H1 (cell line): Measurements from ENCODE around the gene ENAH. TPM values are rescaled to one million over a fixed set of nuclear protein-coding genes. Genes with fewer than 3 reads are reported as not detected.

Experiments used
- CTCF ChIA-PET: fragments of 300-600 bp; sonication (Branson Sonifier 250); formaldehyde crosslinking; loops from one replicate; lab custom pipeline; 2021; ENCODE audit not compliant: partially characterized antibody; lab: Charles Lee
- POLR2A ChIA-PET: fragments of 300-600 bp; sonication (Branson Sonifier 250); formaldehyde crosslinking; loops from one replicate; lab custom pipeline; 2021; ENCODE audit warnings: inconsistent platforms; ENCODE audit not compliant: partially characterized antibody; lab: Charles Lee
- DNase-seq, 2 experiments: peaks; one replicate each; pipeline versions ENCODE4 v3.0.0 to v3.0.0-alpha.2; 2010 to 2022; ENCODE audit warnings: low spot score in 2 of 2, low read depth in 1 of 2, mixed read lengths in 1 of 2
- FAIRE-seq: peaks from 2 replicates; lab custom pipeline; 2011; peaks lifted over from hg19 to GRCh38; lab: Jason Lieb, UNC
- H2AFZ ChIP-seq: 2 replicates; pipeline ENCODE4 v1.8.1; 2012; ENCODE audit warnings: low read length, inconsistent platforms
- H2AK5ac ChIP-seq: 2 replicates; pipeline ENCODE4 v1.6.1; 2013; ENCODE audit warnings: low read depth, low read length
- H2BK120ac ChIP-seq: replicated peaks from 2 replicates; pipeline ENCODE3; 2013; ENCODE audit warnings: low read depth, low read length, inconsistent platforms
- H2BK12ac ChIP-seq: 2 replicates; pipeline ENCODE4 v1.6.1; 2013; ENCODE audit warnings: low read depth, low read length
- H2BK15ac ChIP-seq: 2 replicates; pipeline ENCODE4 v1.6.1; 2013; ENCODE audit warnings: low read length
- H2BK20ac ChIP-seq: 2 replicates; pipeline ENCODE4 v1.6.1; 2013; ENCODE audit warnings: low read length
- H2BK5ac ChIP-seq: 2 replicates; pipeline ENCODE4 v1.6.1; 2013; ENCODE audit warnings: low read depth, low read length
- H3K14ac ChIP-seq: 2 replicates; pipeline ENCODE4 v1.6.1; 2013; ENCODE audit warnings: inconsistent platforms; ENCODE audit not compliant: insufficient read length
- H3K18ac ChIP-seq: 2 replicates; pipeline ENCODE4 v1.6.1; 2013; ENCODE audit warnings: low read length; ENCODE audit errors: extremely low read depth
- H3K23ac ChIP-seq: 2 replicates; pipeline ENCODE4 v1.6.1; 2013; ENCODE audit warnings: inconsistent platforms; ENCODE audit not compliant: insufficient read length
- H3K23me2 ChIP-seq: 2 replicates; pipeline ENCODE4 v1.6.1; 2013; ENCODE audit warnings: low read depth, low read length
- H3K27ac ChIP-seq: 2 replicates; pipeline ENCODE4 v1.6.1; 2011; ENCODE audit warnings: low read depth, low read length, inconsistent platforms
- H3K27me3 ChIP-seq, 4 experiments: replicated peaks in 1 of 4; 1 replicate in 1 of 4; 2 replicates in 3 of 4; pipeline versions ENCODE4 v1.6.1 to v1.8.1; 2011 to 2013; ENCODE audit warnings: low read length in 3 of 4, mild to moderate bottlenecking in 3 of 4, inconsistent platforms in 2 of 4, mixed read lengths in 2 of 4, moderate library complexity in 1 of 4; ENCODE audit not compliant: control insufficient read depth in 3 of 4, insufficient read depth in 3 of 4; ENCODE audit errors: extremely low read depth in 1 of 4
- H3K36me3 ChIP-seq, 4 experiments: 2 replicates each; pipeline versions ENCODE4 v1.6.1 to v1.8.1; 2011 to 2013; ENCODE audit warnings: mild to moderate bottlenecking in 4 of 4, low read length in 3 of 4, moderate library complexity in 2 of 4, control low read depth in 1 of 4, inconsistent platforms in 1 of 4; ENCODE audit not compliant: insufficient read depth in 4 of 4, control insufficient read depth in 2 of 4
- H3K4ac ChIP-seq: replicated peaks from 2 replicates; pipeline ENCODE3; 2013; ENCODE audit warnings: low read length, low read depth, mixed read lengths, inconsistent platforms; ENCODE audit not compliant: insufficient read length
- H3K4me1 ChIP-seq, 4 experiments: replicated peaks in 1 of 4; 1 replicate in 1 of 4; 2 replicates in 3 of 4; pipeline versions ENCODE4 v1.6.1 to v1.8.1; 2011 to 2013; ENCODE audit warnings: low read length in 3 of 4, inconsistent platforms in 2 of 4, mixed read lengths in 1 of 4; ENCODE audit not compliant: insufficient read depth in 4 of 4, control insufficient read depth in 3 of 4
- H3K4me2 ChIP-seq, 2 experiments: 2 replicates each; pipeline versions ENCODE4 v1.6.1 to v1.8.1; 2011 to 2013; ENCODE audit warnings: low read depth in 2 of 2, low read length in 2 of 2, control low read depth in 1 of 2, inconsistent platforms in 1 of 2, mild to moderate bottlenecking in 1 of 2; ENCODE audit not compliant: insufficient read depth in 1 of 2
- H3K4me3 ChIP-seq, 4 experiments: fragments of 200-600, 300-600 bp in 1 of 4; sonication (generic), shearing (Covaris generic), sonication (Bioruptor Twin) in 1 of 4; 2 replicates each; pipeline versions ENCODE4 v1.5.1 to v1.8.1; 2011 to 2016; ENCODE audit warnings: low read length in 4 of 4, low read depth in 3 of 4, control low read depth in 2 of 4, inconsistent platforms in 2 of 4, mild to moderate bottlenecking in 2 of 4, mixed read lengths in 1 of 4, moderate library complexity in 1 of 4; ENCODE audit not compliant: insufficient read depth in 2 of 4; ENCODE audit errors: extremely low read depth in 1 of 4
- H3K56ac ChIP-seq: replicated peaks from 2 replicates; pipeline ENCODE3; 2013; ENCODE audit warnings: low read depth, mild to moderate bottlenecking, mixed read lengths, low read length, inconsistent platforms; ENCODE audit not compliant: insufficient read length
- H3K79me1 ChIP-seq: 2 replicates; pipeline ENCODE4 v1.6.1; 2013; ENCODE audit warnings: low read depth, low read length, control low read depth
- H3K79me2 ChIP-seq, 2 experiments: 2 replicates each; pipeline versions ENCODE4 v1.6.1 to v1.8.1; 2012 to 2013; ENCODE audit warnings: low read length in 2 of 2, mild to moderate bottlenecking in 2 of 2, inconsistent platforms in 1 of 2; ENCODE audit not compliant: insufficient read depth in 2 of 2, control insufficient read depth in 1 of 2
- H3K9ac ChIP-seq, 4 experiments: replicated peaks in 1 of 4; 1 replicate in 1 of 4; 2 replicates in 3 of 4; pipeline versions ENCODE4 v1.6.1 to v1.8.1; 2011 to 2013; ENCODE audit warnings: low read depth in 3 of 4, low read length in 3 of 4, control low read depth in 2 of 4, mild to moderate bottlenecking in 2 of 4, moderate library complexity in 2 of 4, inconsistent platforms in 1 of 4; ENCODE audit errors: extremely low read depth in 1 of 4
- H3K9me3 ChIP-seq, 2 experiments: 2 replicates each; pipeline versions ENCODE4 v1.6.1 to v1.8.1; 2012 to 2013; ENCODE audit warnings: mild to moderate bottlenecking in 2 of 2, moderate library complexity in 2 of 2, control low read depth in 1 of 2, inconsistent platforms in 1 of 2, low read depth in 1 of 2, low read length in 1 of 2, mixed read lengths in 1 of 2; ENCODE audit not compliant: insufficient read depth in 2 of 2
- H4K20me1 ChIP-seq, 2 experiments: replicated peaks in 1 of 2; 2 replicates each; pipeline versions ENCODE3 to v1.8.1; 2011 to 2013; ENCODE audit warnings: inconsistent platforms in 2 of 2, low read length in 2 of 2, mild to moderate bottlenecking in 1 of 2; ENCODE audit not compliant: insufficient read depth in 2 of 2, control insufficient read depth in 1 of 2
- H4K5ac ChIP-seq: 2 replicates; pipeline ENCODE4 v1.6.1; 2013; ENCODE audit warnings: low read length, low read depth, mixed read lengths, inconsistent platforms; ENCODE audit not compliant: insufficient read length
- H4K8ac ChIP-seq: 2 replicates; pipeline ENCODE4 v1.8.0; 2013; ENCODE audit warnings: mild to moderate bottlenecking, moderate library complexity, low read length, inconsistent platforms; ENCODE audit not compliant: insufficient read depth; ENCODE audit errors: extremely low read depth
- H4K91ac ChIP-seq: replicated peaks from 2 replicates; pipeline ENCODE3; 2013; ENCODE audit warnings: low read length, mixed read lengths, inconsistent platforms; ENCODE audit not compliant: insufficient read length
- CBX8 ChIP-seq: fragments of 300-800, 300-1000 bp; sonication (generic); IDR thresholded peaks from 2 replicates; pipeline ENCODE4 v1.7.1; 2016; ENCODE audit warnings: low read depth, low read length, borderline replicate concordance
- CEBPB ChIP-seq: IDR thresholded peaks from 2 replicates; pipeline ENCODE4 v1.6.1; 2012; ENCODE audit warnings: low read depth, low read length
- FOSL1 ChIP-seq: IDR thresholded peaks from 2 replicates; pipeline ENCODE4 v1.6.1; 2011; ENCODE audit warnings: mild to moderate bottlenecking, low read depth, low read length, moderate library complexity; ENCODE audit not compliant: insufficient read depth
- GABPA ChIP-seq: IDR thresholded peaks from 2 replicates; pipeline ENCODE4 v1.6.1; 2011; ENCODE audit warnings: mild to moderate bottlenecking, low read length, moderate library complexity, borderline replicate concordance; ENCODE audit not compliant: insufficient read depth
- GTF2F1 ChIP-seq: IDR thresholded peaks from 2 replicates; pipeline ENCODE4 v1.6.1; 2012; ENCODE audit warnings: low read depth, low read length, improper control_type of control experiment, borderline replicate concordance
- HDAC2 ChIP-seq, 2 experiments: fragments of 300-600 bp in 1 of 2; sonication (generic) in 1 of 2; IDR thresholded peaks; 2 replicates each; pipeline ENCODE4 v1.6.1; 2011 to 2012; ENCODE audit warnings: low read depth in 2 of 2, low read length in 2 of 2, mild to moderate bottlenecking in 2 of 2, moderate library complexity in 2 of 2, borderline replicate concordance in 1 of 2, inconsistent platforms in 1 of 2
- KDM1A ChIP-seq: fragments of 200-600, 300-600 bp; sonication (generic); IDR thresholded peaks from 2 replicates; pipeline ENCODE4 v1.7.1; 2016; ENCODE audit warnings: mild to moderate bottlenecking, low read length, borderline replicate concordance
- NANOG ChIP-seq: IDR thresholded peaks from 2 replicates; pipeline ENCODE4 v1.6.1; 2011; ENCODE audit warnings: low read length, low read depth, mild to moderate bottlenecking, inconsistent platforms; ENCODE audit not compliant: insufficient read depth, poor library complexity, severe bottlenecking
- RNF2 ChIP-seq: fragments of 200-900, 300-1000 bp; sonication (generic); IDR thresholded peaks from 2 replicates; pipeline ENCODE4 v1.7.1; 2016; ENCODE audit warnings: borderline replicate concordance, low read depth, mild to moderate bottlenecking, antibody characterized with exemption, low read length; ENCODE audit not compliant: poor library complexity, severe bottlenecking; ENCODE audit errors: missing control alignments
- RXRA ChIP-seq: IDR thresholded peaks from 2 replicates; pipeline ENCODE4 v1.6.1; 2011; ENCODE audit warnings: low read depth, mild to moderate bottlenecking, low read length, moderate library complexity; ENCODE audit not compliant: insufficient read depth
- SP1 ChIP-seq: IDR thresholded peaks from 2 replicates; pipeline ENCODE4 v1.6.1; 2011; ENCODE audit warnings: low read depth, low read length
- WGBS, 2 experiments: shearing (Covaris generic) in 1 of 2; methylation state at CpG; one replicate each; pipeline versions ENCODE4 v1.1.6 to v1.1.7; 2013 to 2015; ENCODE audit warnings: low lambda C conversion rate in 2 of 2, mixed read lengths in 2 of 2, inconsistent platforms in 1 of 2, low coverage in 1 of 2, missing lambda C conversion rate in 1 of 2; ENCODE audit not compliant: insufficient replicate concordance in 2 of 2, insufficient coverage in 1 of 2, insufficient read length in 1 of 2; ENCODE audit errors: extremely low coverage in 1 of 2, missing lambda C conversion rate in 1 of 2; 5-methylcytosine and 5-hydroxymethylcytosine counted together
- polyA plus RNA-seq, 7 experiments: library from polyadenylated mRNA; depleted of rRNA in 3 of 7; stranded (reverse) in 5 of 7; unstranded in 2 of 7; fragments of >200 nt in 5 of 7; fragments of 200-250 nt in 2 of 7; gene quantifications; 1 replicate in 5 of 7; 2 replicates in 1 of 7; 4 replicates in 1 of 7; pipeline versions ENCODE4 v1.2.1 to v1.2.3, GENCODE V29; 2011 to 2013; ENCODE audit warnings: missing spikeins in 2 of 7, mixed read lengths in 2 of 7
- total RNA-seq: library from RNA; stranded (reverse); fragmentation: NEBNext Ultra II Directional; extraction: Animal tissue kit (Norgen Biotek cat#: 25700); gene quantifications from 2 replicates; pipeline ENCODE4 v1.2.1, GENCODE V29; 2021
- TF ChIP-seq, protein P1 (sequence below): IDR thresholded peaks from 2 replicates; pipeline ENCODE4 v1.6.1; 2011; ENCODE audit warnings: low read length, improper control_type of control experiment

Gene ENAH
- total and polyA plus RNA-seq, 2 of the 8 experiments (the other 6 are each of a cell fraction or from before 2014, with no cell fraction given) = 39.1 to 335 TPM

DNA sequence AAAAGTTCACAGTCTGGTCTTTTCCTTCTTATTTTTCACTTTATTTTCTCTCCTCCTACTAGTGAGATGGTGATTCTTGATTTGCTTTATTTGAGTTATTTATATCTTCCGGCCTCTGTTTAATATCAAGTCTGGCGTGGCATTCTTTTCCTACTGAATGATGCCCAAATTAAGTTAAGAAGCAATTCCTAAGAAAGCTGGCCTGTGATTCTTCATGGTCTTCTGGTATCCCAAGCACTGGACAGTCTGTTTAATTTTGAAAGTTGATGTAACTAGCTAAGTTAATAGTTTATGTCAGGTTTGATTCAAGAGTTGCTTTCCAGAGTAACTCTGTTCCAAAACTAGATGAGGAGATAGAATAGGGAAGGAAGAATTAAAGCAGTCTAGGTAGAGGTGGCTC is 9.2 kb upstream of the ENAH start:
- Histone ChIP-seq H3K56ac (no peak overlapping the region), H4K91ac (no peak overlapping the region), H4K8ac (no peak overlapping the region), H3K14ac (no peak overlapping the region), H3K36me3 (no peaks in the 10 kb centered on the region), H2BK20ac (no peak overlapping the region), H3K27ac (no peak overlapping the region), H2BK15ac (no peak overlapping the region), H4K5ac (no peak overlapping the region), H3K4me1 (no peaks in the 10 kb centered on the region), H2BK5ac (no peak overlapping the region), H3K4ac (no peak overlapping the region), H3K9me3 (no peaks in the 10 kb centered on the region), H3K23me2 (no peaks in the 10 kb centered on the region; the same call in 1 of the 2 replicates), H2BK12ac (no peak overlapping the region), H3K9ac (no peak overlapping the region), H3K79me2 (no peaks in the 10 kb centered on the region), H2BK120ac (no peak overlapping the region), H3K18ac (no peak overlapping the region), H3K27me3 (no peaks in the 10 kb centered on the region), H3K4me3 (no peak overlapping the region), H3K4me2 (no peak overlapping the region), H3K23ac (no peak overlapping the region), H2AK5ac (no peak overlapping the region), H4K20me1 (no peaks in the 10 kb centered on the region), H3K79me1 (no peaks in the 10 kb centered on the region), H2AFZ (no peak overlapping the region)
- no peak for DNase-seq
- POLR2A ChIA-PET = interaction anchor here (5.7 kb wide), 1 partner anchor 9 kb away, joined by 21 read pairs; the partner anchor contains the start of gene ENAH
- WGBS, 2 experiments = 88% methylated on average over 2 of the region's 2 CpGs; no CpG with 5 or more reads in 1 of the 2 experiments
- FAIRE-seq = no peak
- CTCF ChIA-PET = interaction anchor here (0.7 to 2.2 kb wide), 8 partner anchors 36 to 216 kb away, joined by 3 to 9 read pairs (median 4); no protein-coding TSS in a partner anchor
- no peak for TF ChIP-seq GTF2F1
- TF ChIP-seq, protein P1, sequence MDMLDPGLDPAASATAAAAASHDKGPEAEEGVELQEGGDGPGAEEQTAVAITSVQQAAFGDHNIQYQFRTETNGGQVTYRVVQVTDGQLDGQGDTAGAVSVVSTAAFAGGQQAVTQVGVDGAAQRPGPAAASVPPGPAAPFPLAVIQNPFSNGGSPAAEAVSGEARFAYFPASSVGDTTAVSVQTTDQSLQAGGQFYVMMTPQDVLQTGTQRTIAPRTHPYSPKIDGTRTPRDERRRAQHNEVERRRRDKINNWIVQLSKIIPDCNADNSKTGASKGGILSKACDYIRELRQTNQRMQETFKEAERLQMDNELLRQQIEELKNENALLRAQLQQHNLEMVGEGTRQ = no peak
- TF ChIP-seq KDM1A = no peak
- TF ChIP-seq HDAC2 (IDR thresholded peaks at IDR 0.05; ENCODE audit: borderline replicate concordance in 1 of 2, low read depth in 2 of 2, low read length in 2 of 2) = no peak
- TF ChIP-seq SP1 = no peak
- TF ChIP-seq FOSL1 = no peak
- TF ChIP-seq NANOG = no peak
- no peak for TF ChIP-seq GABPA
- no peak for TF ChIP-seq CBX8
- no peak for TF ChIP-seq RNF2
- no peak for TF ChIP-seq RXRA
- TF ChIP-seq CEBPB = no peak
